NCI-H748 (cell line): ENCODE data around the gene BMPR1A.
"Not testable (repeated sequence)": the region's sequence is repeated elsewhere in the genome, so short reads cannot be mapped to it uniquely, and the experiment has no call there.

Experiments used
- DNase-seq: peaks from one replicate; lab custom pipeline; 2025; ENCODE audit not compliant: unreplicated experiment; lab: John Stamatoyannopoulos, UW

The BMPR1A gene

DNA sequence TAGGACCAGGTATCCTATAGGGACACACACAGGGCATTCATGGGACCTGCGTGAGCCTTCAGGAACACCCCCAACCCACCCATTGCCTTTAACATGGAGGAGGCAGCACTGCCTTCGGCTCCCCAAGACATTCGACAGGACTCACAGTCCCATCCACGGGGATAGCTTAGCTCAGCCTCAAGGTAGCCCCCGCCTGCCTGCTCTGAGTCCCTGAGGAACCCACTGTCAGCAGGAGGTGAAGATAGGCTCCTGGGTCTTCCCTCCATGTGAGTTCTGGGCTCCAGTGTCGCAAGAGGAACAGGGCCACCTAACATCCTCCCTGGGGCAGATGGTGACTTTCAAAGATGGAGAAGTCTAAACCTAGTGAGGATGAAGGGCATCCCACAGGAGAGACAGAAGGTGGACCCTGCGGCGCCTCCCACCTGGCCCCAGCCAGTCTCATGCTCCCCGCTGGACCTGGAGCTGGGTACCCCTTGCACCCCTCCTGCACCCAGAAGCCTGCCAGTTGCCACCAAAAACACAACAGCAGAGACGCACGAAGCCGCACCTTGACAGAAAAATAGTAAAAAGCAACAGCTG, 207.0 kb downstream of the BMPR1A start:
- DNase-seq, result no peak

DNA sequence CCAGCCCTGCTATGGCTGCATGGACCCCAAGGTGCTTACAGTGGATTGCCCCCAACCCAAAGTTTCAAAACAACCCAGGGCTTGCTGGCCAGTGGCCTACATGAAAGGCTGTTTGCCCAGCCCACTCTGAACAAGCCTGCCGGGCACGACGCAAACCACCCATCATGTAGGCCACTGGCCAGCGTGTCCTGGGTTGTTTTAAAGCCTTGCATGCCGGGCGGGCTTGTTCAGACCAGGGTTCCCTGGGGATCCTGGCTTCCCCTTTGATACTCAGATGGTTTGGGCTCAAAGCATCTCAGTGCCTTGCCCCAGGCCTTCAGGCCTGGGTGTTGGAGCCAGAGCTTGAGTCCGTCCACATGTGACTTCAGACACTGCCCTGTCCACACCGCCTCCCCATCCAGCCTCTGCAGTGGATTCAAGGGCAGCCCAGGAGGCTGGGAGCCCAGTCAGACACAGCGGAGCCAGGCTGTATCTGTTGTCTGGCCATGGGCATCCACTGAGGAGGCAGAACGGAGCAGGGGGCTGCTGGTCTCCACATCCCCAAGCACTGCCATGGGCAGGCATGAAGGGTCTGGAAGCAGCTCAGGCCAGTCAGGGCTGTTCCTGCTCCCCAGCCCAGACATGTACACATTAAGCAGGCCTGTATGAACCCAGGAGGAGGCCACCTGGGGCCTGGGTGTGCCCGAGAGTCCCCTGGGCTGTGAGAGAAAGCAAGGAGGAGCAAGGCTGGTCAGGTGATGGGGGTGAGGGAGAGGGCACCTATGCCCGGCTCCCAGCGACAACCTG, 207.8 kb downstream of the BMPR1A start:
- DNase-seq, result no peak

DNA sequence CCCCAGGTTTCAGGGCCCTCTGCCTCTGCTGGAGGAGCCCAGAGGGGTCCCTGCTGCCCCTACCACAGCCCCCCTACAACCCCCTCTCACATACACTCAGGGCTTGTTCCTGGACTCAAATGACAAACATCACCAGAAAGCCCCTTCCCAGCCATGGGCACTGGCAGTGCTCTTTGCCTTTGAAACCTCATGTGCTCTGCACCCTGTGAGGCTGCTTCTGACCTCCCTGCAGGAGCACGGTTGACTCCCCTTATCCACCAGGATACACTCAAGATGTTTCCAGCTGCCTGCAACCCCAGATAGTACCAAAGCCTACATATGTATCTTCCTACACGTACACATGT, 208.4 kb downstream of the BMPR1A start:
- no peak for DNase-seq

DNA sequence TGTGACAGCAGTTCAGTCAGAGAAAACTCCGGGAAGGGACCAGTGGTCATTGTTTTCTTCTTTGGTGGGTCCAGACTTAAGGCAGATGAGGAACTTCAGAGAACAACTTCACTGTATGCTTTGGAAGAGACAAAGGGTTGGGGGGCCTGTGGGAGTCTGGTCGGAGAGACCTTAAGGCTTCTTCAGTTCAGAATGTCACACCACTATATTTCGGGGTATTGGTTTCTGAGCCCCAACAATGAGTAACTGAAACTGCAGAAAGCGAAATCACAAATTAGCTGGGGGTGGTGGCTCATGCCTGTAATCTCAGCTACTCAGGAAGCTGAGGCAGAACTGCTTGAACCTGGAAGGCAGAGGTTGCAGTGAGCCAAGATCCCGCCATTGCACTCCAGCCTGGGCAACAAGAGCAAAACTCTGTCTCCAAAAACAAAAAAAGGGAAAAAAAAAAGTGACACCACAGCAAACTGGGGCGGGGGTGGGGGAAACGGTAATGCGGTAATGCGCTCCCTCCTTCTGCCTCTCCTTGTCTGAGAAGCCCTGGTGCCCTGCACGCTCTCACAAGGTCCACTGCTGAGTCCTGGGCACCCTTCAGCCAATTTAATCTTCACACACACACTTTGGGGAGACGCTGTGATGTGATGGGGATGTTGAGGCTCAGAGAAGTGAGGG, 209.7 kb downstream of the BMPR1A start:
- DNase-seq, result no peak

DNA sequence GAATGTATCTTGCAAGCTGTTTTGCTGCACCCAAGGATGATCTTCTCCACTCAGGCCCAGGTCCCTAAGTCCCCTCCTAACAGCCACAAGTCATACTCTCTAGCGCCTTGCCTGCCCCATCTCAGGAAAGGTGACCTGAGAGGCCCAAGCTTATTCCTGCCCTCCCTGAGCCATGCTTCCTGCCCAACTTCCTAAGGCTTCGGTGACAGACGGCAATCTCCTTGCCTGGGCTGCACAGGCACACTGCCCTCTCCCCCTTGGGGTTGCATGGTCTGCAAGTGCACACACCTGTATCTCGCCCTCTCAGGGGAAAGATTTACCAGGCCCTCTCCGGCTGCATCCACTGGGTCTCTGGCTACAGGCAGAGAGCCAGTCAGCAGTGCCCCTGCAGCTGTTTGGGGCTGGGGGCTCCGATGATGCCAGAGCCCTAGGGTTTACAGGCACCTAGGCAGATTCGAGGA, 211.1 kb downstream of the BMPR1A start:
- DNase-seq, result no peak

DNA sequence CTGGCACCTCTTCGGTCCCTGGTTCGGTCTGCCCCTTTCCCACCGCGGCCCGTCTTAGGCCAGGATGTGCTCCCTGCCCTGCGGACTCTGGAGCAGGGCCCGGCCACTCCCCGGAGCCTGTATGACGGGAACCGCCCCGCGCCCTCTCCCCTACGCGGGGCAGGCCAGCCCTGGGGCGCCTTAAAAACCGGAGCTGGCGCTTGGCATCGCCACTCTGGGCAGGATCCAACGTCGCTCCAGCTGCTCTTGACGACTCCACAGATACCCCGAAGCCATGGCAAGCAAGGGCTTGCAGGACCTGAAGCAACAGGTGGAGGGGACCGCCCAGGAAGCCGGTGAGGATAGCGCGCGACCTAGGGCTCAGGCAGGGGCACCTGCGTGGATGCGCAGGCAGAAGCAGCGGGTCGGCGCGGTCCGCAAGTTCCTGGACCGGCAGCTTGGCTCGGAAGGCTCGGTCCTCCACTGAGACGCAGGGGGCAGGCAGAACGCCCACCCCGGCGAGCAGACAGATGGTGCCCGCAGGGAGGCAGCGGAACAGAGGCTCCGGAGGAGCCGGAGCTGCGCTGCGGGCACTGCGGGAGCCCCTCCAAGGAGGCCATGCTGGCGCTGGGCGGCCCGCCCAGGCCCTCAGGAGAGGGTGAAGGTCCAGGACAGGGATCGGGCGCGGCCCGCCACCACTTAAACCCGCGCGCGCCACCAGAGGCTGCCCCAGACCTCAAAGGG, 212.0 kb downstream of the BMPR1A start, which contains the start of gene ADIRF:
Gene ADIRF, plus strand, starts transcription at position 212 of the 723 bp plus-strand sequence. Its CDS starts 63 bp downstream, at position 275.
- DNase-seq, result no peak

DNA sequence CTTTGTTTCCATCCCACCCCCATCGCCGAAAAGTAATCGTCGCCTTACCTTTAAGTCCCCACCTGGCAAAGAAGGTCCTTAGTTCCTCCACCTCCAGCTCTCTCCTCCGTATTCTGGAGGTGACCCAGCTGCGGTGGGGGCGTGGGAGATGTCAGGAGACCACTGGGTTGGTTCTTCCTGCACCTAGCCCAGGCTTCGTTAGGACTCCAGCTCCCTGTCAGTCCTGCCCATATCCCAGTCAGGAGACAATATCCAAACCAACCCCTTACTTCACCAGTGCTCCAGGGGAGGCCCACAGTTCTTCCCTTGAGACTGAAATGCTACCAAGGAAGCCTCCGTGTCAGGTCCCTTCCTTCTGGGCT, 212.6 kb downstream of the BMPR1A start:
- no peak for DNase-seq

DNA sequence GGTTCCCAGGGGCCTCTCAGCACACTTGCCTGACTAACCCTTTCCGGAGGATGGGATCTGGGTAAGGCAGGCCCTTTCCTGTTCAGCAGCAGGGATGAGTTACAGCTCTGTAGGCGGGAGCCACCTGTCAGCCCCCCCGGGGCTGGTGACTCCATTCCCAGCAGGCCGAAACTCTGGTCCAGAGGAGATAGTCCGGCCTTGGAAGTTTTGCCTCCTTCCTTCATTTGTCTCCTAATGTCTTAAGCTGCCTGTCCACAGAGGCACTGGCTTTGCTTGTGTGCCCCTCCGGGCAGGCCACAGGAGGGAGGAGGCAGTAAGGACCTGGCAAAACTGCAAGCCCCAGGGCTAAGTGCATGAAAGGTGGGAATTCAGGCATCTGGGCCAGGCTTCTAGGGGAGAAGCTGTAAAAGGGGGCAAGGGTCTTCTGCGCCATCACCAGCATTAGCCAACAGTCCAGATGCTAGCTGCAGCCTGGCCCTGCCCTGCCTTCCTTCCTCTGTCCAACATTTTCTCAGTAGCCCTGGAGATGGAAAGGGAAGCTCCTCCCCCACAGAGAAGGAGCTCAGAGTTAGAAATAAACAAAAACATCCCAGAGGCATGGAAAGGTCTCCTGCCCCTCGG, 213.1 kb downstream of the BMPR1A start:
- DNase-seq, result no peak

DNA sequence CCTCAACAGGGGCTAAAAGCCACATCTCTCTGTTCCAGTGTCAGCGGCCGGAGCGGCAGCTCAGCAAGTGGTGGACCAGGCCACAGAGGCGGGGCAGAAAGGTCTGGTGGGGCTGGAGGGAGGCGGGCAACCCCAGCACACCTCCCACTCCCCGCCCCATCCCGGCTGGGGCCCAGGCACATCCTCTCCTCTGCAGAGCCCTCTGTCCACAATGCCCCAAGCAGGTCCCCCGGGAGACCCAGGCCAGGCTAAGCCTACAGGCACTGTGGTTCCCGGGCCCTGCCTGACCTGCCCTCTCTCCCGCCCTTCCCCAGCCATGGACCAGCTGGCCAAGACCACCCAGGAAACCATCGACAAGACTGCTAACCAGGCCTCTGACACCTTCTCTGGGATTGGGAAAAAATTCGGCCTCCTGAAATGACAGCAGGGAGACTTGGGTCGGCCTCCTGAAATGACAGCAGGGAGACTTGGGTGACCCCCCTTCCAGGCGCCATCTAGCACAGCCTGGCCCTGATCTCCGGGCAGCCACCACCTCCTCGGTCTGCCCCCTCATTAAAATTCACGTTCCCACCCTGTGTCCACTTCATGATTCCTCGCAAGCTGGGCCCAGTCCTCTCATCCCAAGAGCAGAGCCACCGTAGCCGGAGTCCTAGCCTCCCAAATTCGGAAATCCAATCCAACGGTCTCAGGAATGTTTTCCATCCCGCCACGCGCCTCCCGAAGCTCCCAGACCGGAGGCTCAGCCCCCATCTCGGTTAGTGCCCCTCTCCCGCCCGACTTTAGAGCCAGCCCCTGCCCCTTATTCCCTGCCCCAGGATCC, 214.0 kb downstream of the BMPR1A start:
- DNase-seq, result no peak

DNA sequence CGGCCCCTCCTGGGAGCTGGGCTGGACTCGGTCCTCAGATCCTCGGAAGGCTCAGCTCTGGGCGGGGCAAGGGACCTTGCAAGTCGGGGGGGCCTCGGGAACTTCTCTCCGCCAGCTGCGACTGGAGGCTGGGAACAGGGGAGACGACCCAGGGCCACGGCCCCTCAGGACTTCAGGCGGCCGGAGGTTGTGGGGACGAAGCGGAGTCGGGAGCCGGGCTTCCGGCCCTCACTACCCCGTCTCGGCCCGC, 214.5 kb downstream of the BMPR1A start:
- no peak for DNase-seq

DNA sequence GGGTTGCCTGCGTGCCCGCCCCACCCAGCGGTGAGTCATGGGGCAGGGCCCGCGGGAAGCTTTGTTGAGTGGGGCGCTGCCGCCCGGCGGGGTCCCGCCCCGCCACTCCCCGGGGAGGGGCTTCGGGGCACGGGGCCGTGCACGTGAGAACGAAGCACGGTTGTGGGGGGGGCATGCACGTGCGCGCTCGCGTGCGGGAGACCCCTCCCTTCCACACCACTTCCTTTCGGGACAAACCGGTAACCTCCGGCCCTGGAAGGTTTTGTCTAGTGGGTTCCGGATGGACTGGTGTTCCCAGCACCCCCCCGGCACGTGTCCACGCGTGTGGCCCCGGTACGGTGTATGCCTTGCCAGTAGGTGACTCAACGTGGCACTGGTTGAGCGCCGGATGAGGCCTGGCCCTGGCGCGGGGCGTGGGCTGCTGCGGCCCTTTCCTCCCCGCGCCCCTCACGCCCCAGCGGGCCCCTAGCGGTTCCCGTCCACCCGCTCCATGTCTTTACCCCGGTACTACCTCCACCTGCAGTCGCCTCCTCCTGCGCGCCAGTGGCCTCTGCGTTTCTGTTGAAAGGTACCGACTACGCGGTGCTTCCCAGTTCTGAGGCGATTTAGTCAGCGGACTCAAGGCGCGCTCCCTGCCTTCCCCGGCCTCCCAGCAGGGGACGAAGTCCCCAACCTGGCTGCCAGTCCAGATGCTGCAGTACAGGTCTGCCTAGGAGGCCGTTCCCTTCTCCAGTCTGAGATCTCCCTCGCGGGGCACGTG, 215.0 kb downstream of the BMPR1A start:
- no peak for DNase-seq

DNA sequence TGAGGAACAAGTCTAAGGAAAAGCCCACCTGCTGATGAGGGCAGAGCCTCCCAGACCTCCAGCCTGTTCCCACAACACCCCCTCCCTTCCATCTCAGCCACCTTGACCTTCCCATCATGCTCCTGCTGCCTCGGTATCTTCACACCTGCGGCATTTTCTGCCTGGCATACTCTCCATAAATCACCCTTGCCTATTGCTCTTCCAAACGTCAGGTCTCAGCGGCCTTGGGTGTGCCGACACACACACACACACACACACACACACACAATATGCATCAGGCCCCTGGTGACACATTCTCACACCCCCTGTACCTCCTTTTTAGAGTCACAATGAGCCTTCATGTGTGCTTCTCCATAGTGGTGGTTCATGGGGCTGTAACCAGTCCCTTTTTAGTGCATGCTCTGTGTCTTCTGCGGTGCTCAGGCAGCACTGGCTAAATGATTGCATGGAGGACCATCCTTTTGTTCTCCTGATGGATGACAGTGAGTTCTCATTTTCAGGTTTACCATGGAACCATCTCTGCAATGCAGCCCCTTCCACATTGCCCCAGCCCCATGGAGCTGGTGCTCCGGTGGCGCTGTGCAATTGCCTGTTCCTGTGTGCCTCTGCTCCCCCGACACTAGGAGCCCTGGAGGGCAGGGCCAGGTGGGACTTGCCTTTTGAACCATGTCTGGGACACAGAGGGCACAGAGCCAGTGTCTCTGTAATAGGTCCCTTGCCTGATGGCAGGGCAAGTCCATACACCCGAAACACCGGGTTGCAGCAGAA, 216.4 kb downstream of the BMPR1A start:
- no peak for DNase-seq

DNA sequence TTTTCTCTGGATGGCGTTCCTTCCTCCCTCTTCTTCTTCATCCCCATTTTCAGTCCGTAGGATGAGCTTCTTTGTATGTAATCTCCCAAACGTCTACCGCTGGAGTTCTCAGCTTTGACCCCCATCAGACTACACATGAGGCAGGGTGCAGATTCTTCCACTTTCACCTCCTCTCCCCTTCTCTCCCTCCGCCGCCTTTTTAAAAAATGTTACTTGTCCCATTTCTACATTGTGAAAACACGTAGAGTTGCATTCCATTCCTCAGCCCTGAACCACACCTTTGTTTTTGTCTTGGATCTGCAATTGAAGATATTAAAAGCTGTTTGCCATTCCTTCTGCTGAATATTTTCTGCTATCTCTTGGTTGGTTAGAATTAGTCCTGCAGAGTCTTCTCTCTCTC, 218.1 kb downstream of the BMPR1A start:
- no peak for DNase-seq

DNA sequence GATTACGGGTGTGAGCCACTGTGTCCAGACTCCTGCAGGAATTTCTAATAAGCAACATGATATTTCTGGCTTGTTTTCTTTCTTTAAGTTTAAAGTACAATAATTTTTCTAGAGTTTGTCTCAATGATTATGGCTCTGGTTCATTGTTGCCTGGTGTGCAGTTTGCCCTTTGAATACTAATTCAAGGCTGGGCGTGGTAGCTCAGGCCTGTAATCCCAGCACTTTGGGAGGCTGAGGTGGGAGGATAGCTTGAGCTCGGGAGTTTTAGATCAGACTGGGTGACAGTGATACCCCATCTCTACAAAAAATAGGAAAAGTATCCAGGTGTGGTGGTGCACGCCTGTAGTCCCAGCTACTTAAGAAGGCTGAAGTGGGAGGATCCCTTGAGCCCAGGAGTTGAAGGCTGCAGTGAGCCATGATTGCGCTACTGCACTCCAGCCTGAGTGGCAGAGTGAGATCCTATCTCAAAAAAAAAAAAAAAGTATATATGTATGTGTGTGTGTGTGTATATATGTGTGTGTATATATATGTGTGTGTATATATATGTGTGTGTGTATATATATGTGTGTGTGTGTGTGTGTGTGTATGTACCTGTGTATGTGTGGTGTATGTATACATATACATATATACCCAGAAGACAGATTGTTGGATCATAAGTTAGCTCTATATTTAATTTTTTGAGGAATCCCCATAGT, 220.1 kb downstream of the BMPR1A start:
- DNase-seq, result no peak

DNA sequence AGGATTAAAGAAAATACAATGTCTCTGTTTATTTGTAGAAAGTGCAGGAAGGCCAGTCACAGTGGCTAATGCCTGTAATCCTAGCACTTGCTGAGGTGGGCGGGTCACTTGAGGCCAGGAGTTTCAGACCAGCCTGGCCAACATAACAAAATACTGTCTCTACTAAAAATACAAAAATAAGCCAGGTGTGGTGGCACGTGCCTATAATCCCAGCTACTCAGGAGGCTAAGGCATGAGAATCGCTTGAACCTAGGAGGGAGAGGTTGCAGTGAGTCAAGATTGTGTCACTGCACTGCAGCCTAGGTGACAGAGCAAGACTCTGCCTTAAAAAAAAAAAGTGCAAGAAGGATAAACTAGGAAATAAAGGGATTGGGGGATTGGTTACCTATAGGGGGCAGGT, 222.0 kb downstream of the BMPR1A start:
- not testable (repeated sequence) for DNase-seq

DNA sequence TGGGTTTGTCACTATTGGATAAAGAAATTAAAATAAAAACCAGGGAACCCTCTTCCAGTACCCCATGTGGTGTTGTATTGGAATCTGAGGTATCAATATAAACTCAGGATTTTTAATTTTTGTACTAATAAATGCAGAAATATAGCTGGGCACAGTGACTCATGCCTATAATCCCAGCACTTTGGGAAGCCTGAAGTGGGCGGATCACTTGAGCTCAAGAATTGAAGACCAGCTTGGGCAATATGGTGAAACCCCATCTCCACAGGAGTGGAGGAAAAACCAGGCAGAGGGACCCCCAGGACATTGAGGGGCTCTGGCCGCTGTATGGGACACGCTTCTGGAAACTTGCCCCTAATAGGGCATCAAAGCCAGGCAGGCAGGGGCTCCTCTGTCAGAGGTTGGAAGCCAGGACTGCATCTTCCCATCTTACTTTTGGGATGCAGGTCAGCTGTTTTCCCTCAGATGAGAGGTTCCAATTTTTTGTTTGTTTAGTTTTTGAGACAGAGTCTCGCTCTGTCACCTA, 222.9 kb downstream of the BMPR1A start:
- no peak for DNase-seq

DNA sequence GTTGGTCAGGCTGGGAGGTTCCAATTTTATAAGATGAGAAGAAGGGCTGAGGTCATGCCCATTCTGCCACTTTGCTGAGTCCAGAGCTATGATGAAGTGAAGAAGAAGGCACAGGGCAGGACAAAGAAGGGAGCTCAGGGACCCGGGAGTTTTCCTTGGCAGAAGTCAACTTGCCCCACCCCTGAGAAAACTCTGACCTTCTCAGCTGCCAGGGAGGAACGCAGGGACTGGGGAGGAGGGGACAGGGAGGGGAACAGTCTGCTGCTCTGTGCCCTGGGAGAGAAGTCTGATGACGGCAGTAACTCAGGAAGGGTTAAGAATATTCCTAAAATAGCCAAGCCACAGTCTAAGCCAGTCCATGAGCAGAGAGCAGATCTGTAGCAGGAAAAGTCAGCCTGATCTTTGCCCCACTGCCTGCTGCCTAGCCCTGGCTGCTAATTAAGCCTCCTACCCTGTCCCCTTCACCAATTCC, 223.6 kb downstream of the BMPR1A start:
- no peak for DNase-seq

DNA sequence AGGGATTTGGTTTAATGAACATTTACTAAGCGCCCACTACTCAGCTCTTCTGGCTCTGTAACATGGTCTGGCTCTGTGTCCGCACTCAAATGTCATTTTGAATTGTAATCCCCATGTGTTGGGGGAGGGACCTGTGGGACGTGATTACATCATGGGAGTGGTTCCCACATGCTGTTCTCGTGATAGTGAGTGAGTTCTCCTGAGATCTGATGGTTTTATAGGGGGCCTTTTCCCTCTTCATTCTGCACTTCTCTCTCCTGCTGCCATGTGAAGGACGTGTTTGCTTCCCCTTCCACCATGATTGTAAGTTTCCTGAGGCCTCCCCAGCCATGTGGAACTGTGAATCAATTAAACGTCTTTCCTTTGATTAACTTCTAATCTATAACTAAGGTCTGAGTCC, 224.6 kb downstream of the BMPR1A start:
- not testable (repeated sequence) for DNase-seq
